Measurements from ENCODE around the gene CARD11.
A peak's percentile ranks its signal among the peaks of the same experiment; 100 is the strongest.

CARD11 gene

GRCh38 chr7:2869981-2870380, 173.7 kb downstream of the CARD11 start:
- TF ChIP-seq CTCF (IDR thresholded peaks at IDR 0.05; ENCODE audit: extremely low read depth, missing control alignments) = no peak
- no peak for DNase-seq (ENCODE audit: low spot score)

GRCh38 chr7:2866601-2867000, 177.1 kb downstream of the CARD11 start:
- no peak for DNase-seq (ENCODE audit: low spot score)
- TF ChIP-seq CTCF (IDR thresholded peaks at IDR 0.05; ENCODE audit: extremely low read depth, missing control alignments) = no peak

GRCh38 chr7:2864999-2865670, 178.5 kb downstream of the CARD11 start:
- peak; percentile 83 for TF ChIP-seq CTCF (IDR thresholded peaks at IDR 0.05; ENCODE audit: extremely low read depth, missing control alignments)
- peak; percentile 80 for DNase-seq (ENCODE audit: low spot score)

- no peak for TF ChIP-seq CTCF (IDR thresholded peaks at IDR 0.05; ENCODE audit: extremely low read depth, missing control alignments)
- DNase-seq (ENCODE audit: low spot score) = no peak
These were observed 179.3 kb downstream of the CARD11 start for GRCh38 chr7:2864204-2864985.

GRCh38 chr7:2863461-2864066, 180.1 kb downstream of the CARD11 start:
- TF ChIP-seq CTCF (IDR thresholded peaks at IDR 0.05; ENCODE audit: extremely low read depth, missing control alignments) = no peak
- DNase-seq (ENCODE audit: low spot score) = peak; percentile 82

- DNase-seq (ENCODE audit: low spot score) = no peak
- no peak for TF ChIP-seq CTCF (IDR thresholded peaks at IDR 0.05; ENCODE audit: extremely low read depth, missing control alignments)
These were observed 180.8 kb downstream of the CARD11 start for GRCh38 chr7:2862831-2863361.

GRCh38 chr7:2861509-2861908, 182.2 kb downstream of the CARD11 start:
- no peak for TF ChIP-seq CTCF (IDR thresholded peaks at IDR 0.05; ENCODE audit: extremely low read depth, missing control alignments)
- DNase-seq (ENCODE audit: low spot score) = no peak

Data from GM20000 (cell line).